Calu3 (cell line): ENCODE results near the gene MOB3C. TPM values are rescaled to one million over a fixed set of nuclear protein-coding genes. Genes with fewer than 3 reads are reported as not detected.

ENCODE experiments used
- BruUV-seq: library from RNA; stranded (reverse); fragments of 400-500 nt; replicated peaks from 2 replicates; lab custom pipeline; 2021; lab: Mats Ljungman, UMichigan
- CTCF ChIA-PET: fragments of 300-600 bp; sonication (Branson Sonifier 250); formaldehyde crosslinking; loops from one replicate; lab custom pipeline; 2022; ENCODE audit warnings: antibody characterized with exemption; lab: Charles Lee
- DNase-seq: peaks from one replicate; pipeline ENCODE4 v3.0.0; 2022
- H3K27ac Mint-ChIP-seq: one replicate; pipeline ENCODE4 v1.8.0; 2022; ENCODE audit warnings: mixed read lengths; ENCODE audit not compliant: unreplicated experiment
- H3K27me3 Mint-ChIP-seq: one replicate; pipeline ENCODE4 v1.8.0; 2022; ENCODE audit warnings: mixed read lengths; ENCODE audit not compliant: unreplicated experiment
- H3K36me3 Mint-ChIP-seq: one replicate; pipeline ENCODE4 v1.8.0; 2022; ENCODE audit warnings: mild to moderate bottlenecking, moderate library complexity, mixed read lengths; ENCODE audit not compliant: insufficient read depth, unreplicated experiment
- H3K4me1 Mint-ChIP-seq: one replicate; pipeline ENCODE4 v1.8.0; 2022; ENCODE audit warnings: mild to moderate bottlenecking, low read depth, mixed read lengths; ENCODE audit not compliant: unreplicated experiment
- H3K4me3 Mint-ChIP-seq: one replicate; pipeline ENCODE4 v1.8.0; 2022; ENCODE audit warnings: mild to moderate bottlenecking, low read depth, moderate library complexity, mixed read lengths; ENCODE audit not compliant: unreplicated experiment
- H3K9me3 Mint-ChIP-seq: one replicate; pipeline ENCODE4 v1.8.0; 2022; ENCODE audit warnings: low read depth, mixed read lengths; ENCODE audit not compliant: unreplicated experiment
- intact Hi-C: fragments of 100-400 bp; cut with micrococcal nuclease; formaldehyde crosslinking; loops from one replicate; pipeline ENCODE4 v1.10.0; 2022; ENCODE audit not compliant: unreplicated experiment
- total RNA-seq: library from RNA; stranded (reverse); gene quantifications from 2 replicates; pipeline ENCODE4 v1.2.3, GENCODE V29; 2022
- TF ChIP-seq, protein P1 (sequence below): fragments of 200-600 bp; IDR thresholded peaks from one replicate; pipeline ENCODE4 v1.8.0; 2022; ENCODE audit warnings: antibody characterized with exemption; ENCODE audit not compliant: unreplicated experiment

MOB3C gene
- total RNA-seq, 1 experiment from 2014 or later, result 8.3 TPM

DNA sequence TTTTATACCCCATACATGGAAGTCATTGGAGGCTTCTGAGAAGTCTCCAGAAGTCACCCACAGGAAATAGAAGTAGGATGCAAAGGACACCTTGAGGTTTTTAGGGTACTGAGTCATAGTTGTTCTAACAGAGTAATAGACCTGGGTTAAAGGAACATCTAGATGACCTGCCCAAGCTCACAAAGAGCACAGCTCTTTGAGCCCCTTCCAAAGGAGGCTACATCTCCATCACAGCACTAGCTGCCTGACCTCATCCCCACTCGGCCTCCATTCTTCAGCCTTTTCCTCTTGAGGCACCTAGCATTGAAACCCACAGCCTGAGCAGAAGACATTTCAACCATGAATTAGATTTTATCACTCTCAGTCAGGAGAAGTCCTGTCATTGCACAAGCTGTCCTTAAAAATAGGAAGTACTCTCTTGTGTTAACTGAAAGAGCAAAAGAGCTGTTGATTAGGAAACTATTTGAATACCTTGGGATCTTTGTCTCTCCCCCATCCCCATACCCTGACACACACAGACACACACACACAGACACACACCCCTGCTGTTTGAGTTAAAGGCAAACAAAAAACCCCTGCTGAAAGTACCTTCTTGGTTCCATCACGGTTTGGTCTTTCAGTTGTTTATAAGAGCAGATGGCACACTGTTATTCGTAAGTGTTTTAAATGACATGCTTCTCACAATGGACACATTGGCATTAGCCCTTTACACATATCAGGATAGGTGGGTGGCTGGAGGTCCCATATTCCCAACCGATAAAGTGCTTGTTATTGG lies 34.7 kb downstream of the MOB3C start:
- no TSS peak for BruUV-seq
- Mint-ChIP-seq H3K4me1 (no peaks in the 10 kb centered on the region), H3K36me3 (peaks cover 8% of the 10 kb centered on the region), H3K27ac (no peak overlapping the region), H3K9me3 (no peaks in the 10 kb centered on the region), H3K4me3 (no peak overlapping the region), H3K27me3 (no peaks in the 10 kb centered on the region)
- CTCF ChIA-PET, result interaction anchor here (1.7 kb wide), 1 partner anchor 47 kb away, joined by 4 read pairs; a partner anchor contains a TSS
- intact Hi-C loops, result no loop called here
- TF ChIP-seq, protein P1, sequence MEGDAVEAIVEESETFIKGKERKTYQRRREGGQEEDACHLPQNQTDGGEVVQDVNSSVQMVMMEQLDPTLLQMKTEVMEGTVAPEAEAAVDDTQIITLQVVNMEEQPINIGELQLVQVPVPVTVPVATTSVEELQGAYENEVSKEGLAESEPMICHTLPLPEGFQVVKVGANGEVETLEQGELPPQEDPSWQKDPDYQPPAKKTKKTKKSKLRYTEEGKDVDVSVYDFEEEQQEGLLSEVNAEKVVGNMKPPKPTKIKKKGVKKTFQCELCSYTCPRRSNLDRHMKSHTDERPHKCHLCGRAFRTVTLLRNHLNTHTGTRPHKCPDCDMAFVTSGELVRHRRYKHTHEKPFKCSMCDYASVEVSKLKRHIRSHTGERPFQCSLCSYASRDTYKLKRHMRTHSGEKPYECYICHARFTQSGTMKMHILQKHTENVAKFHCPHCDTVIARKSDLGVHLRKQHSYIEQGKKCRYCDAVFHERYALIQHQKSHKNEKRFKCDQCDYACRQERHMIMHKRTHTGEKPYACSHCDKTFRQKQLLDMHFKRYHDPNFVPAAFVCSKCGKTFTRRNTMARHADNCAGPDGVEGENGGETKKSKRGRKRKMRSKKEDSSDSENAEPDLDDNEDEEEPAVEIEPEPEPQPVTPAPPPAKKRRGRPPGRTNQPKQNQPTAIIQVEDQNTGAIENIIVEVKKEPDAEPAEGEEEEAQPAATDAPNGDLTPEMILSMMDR, result no peak
- DNase-seq, result no peak

DNA sequence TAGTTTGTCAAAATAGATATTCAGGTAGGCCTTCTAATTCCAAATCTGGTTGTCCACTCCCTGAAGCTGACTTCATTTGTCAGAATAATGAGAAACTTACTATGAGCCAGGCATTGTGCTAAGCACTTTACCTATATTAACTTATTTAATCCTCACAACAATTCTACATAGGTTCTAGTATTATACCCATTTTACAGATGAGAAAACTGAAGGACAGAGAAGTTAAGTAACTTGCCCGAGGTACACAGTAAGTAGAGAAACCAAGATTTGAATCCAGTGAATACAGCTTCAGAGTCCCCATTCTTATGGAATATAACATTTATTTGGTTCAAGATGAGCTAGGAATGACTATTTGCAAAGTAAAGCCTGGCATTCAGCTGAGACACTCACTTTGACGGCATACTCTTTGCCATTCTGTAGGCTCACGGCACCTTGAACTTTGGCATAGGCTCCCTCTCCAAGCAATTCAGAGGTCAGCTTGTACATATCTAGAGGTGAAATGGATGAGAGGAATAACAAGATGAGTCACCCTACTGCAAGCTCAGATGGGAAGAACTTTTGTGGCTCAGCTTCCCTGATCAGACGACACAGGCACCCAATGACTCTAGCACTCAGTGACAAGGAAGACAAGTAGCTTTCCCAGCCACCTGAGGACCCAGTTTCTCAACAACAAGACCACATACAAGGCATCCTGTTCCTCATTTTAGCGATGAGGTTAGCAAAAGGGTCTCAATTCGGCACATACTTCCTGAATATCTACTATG lies 36.3 kb downstream of the MOB3C start:
- no peaks in the 10 kb centered on the region for H3K27me3 Mint-ChIP-seq
- DNase-seq, result no peak
- no peaks in the 10 kb centered on the region for H3K9me3 Mint-ChIP-seq
- H3K4me3 Mint-ChIP-seq, result no peak overlapping the region
- intact Hi-C loops, result no loop called here
- CTCF ChIA-PET, result no interaction called here
- H3K36me3 Mint-ChIP-seq, result peaks cover 12% of the 10 kb centered on the region
- H3K4me1 Mint-ChIP-seq, result no peaks in the 10 kb centered on the region
- TF ChIP-seq, protein P1, result no peak
- no TSS peak for BruUV-seq
- H3K27ac Mint-ChIP-seq, result no peak overlapping the region

DNA sequence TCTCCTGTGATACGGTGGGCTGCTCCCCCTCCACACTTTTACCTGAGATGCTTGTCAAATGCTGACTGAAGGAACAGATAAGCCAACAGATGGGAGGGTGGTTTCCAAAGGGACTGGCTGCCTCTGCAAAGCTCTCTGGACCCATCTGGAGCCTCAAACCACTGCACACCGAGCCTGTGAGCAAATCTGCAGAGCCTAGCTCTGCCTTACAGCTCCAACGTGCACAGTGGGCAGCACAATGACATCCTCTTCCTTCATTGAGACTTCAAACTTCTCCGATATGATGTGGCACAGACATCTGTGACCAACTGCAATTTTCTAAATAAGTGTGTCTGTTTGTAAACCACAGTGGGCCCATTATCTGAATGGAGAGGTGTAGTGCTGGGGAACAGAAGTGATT lies 38.9 kb downstream of the MOB3C start:
- TF ChIP-seq, protein P1, result no peak
- no peaks in the 10 kb centered on the region for H3K27me3 Mint-ChIP-seq
- intact Hi-C loops, result no loop called here
- CTCF ChIA-PET, result no interaction called here
- no peak overlapping the region for H3K4me3 Mint-ChIP-seq
- no peak for DNase-seq
- H3K36me3 Mint-ChIP-seq, result peaks cover 12% of the 10 kb centered on the region
- no peaks in the 10 kb centered on the region for H3K4me1 Mint-ChIP-seq
- H3K27ac Mint-ChIP-seq, result no peak overlapping the region
- no peaks in the 10 kb centered on the region for H3K9me3 Mint-ChIP-seq
- no TSS peak for BruUV-seq

DNA sequence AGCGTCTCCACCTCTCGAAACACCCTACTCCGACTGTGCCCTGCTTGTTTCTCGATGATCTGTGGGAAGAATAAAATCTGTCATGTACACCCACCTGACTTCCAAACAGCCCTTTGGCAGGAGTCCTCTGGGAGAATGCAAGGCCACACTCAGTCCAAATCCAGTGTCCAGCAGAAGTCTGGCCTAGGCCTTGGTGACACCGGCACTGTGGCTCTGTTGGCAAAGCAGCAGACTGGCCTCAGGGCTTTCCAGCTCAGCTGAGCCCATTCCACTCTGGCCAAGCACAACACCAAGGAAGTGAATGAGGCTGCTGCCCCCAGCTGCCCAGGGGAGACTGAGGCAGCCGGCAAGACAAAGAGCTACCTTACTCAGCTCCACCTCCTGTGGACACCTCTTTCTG lies 40.0 kb downstream of the MOB3C start:
- H3K4me3 Mint-ChIP-seq, result no peak overlapping the region
- no peaks in the 10 kb centered on the region for H3K4me1 Mint-ChIP-seq
- DNase-seq, result no peak
- no peak overlapping the region for H3K27ac Mint-ChIP-seq
- no peaks in the 10 kb centered on the region for H3K9me3 Mint-ChIP-seq
- intact Hi-C loops, result no loop called here
- no TSS peak for BruUV-seq
- TF ChIP-seq, protein P1, result no peak
- H3K27me3 Mint-ChIP-seq, result no peaks in the 10 kb centered on the region
- CTCF ChIA-PET, result no interaction called here
- H3K36me3 Mint-ChIP-seq, result peaks cover 12% of the 10 kb centered on the region
